SH-SY5Y (cell line): ENCODE results near the gene OAS1.

Source experiments
- GATA2 ChIP-seq: IDR thresholded peaks from 2 replicates; pipeline ENCODE4 v1.6.1; 2011; ENCODE audit warnings: mild to moderate bottlenecking, low read depth, low read length
- GATA3 ChIP-seq: IDR thresholded peaks from 2 replicates; pipeline ENCODE4 v1.6.1; 2011; ENCODE audit warnings: low read depth, mild to moderate bottlenecking, low read length, moderate library complexity

GRCh38 chr12:112885236-112885635 lies 21.5 kb upstream of the OAS1 start:
- no peak for TF ChIP-seq GATA2
- TF ChIP-seq GATA3, result no peak
